HG03520 (cell line): Measurements from ENCODE around the gene MAGEB3.

Source experiments
- ATAC-seq: cut with Tn5 transposase; IDR thresholded peaks from one replicate; pipeline ENCODE4 v1.9.1; 2021; ENCODE audit warnings: mild to moderate bottlenecking, moderate library complexity; ENCODE audit not compliant: unreplicated experiment

The MAGEB3 gene

DNA sequence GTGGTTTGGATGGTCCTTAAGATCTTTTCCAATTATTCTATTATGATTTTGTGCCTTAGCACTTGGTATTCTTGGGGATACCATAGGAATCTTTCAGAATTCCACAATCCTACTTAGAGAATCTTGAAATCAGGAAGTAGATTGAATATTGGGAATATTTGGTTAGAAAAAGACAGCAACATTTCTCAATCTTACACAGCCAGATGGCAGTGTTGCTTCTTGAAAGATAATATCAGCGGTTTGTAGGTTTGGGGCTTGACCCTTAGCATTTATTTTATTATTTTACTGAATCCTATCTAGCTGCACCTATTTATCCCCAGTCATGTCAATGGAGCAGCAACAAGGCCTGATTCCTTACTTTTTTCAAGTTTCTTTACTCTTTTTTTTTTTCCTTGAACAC, 45.0 kb downstream of the MAGEB3 start:
- ATAC-seq = no peak

GRCh38 chrX:30278365-30278764, 47.9 kb downstream of the MAGEB3 start:
- ATAC-seq = no peak

DNA sequence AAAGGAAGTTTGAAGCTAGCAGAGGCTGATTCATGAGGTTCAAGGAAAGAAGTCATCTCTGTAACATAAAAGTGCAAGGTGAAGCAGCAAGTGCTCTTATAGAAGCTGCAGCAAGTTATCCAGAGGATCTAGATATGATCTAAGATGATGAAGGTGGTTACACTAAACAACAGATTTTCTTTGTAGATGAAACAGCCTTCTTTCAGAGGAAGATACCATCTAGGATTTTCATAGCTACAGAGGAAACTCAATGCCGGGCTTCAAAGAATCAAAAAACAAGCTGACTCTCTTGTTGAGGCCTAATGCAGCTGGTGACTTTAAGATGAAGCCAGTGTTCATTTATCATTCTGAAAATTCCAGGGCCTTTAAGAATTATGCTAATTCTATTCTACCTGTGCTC, 50.0 kb downstream of the MAGEB3 start:
- ATAC-seq = no peak

DNA sequence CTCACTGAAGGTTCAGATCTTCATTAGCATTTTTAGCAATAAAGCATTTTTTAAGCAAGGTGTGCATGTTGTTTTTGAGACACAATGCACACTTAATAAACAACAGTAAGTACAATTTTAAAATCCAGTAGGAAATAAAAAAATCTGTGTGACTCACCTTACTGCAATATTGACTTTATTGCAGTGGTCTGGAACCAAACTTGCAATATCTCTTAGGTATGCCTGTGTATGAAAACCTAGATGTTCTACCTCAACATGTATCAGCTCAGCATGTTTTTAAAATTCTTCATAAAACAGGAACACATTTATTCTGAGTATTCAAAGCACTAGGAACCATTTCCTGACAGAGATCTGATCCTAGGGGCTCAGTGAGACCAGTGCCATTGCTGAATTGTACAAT, 52.1 kb downstream of the MAGEB3 start:
- no peak for ATAC-seq

GRCh38 chrX:30283456-30284200, 53.2 kb downstream of the MAGEB3 start:
- ATAC-seq = no peak
